SK-N-SH (cell line): Measurements from ENCODE around the gene SHISA5.

Experiments
- RXRA ChIP-seq: IDR thresholded peaks from 2 replicates; pipeline ENCODE4 v1.4.0; 2012; ENCODE audit warnings: low read depth, mild to moderate bottlenecking, borderline replicate concordance
- TF ChIP-seq, protein P1 (sequence below): fragments of 200-600 bp; sonication (generic); IDR thresholded peaks from 2 replicates; pipeline ENCODE4 v1.6.1; 2017; ENCODE audit warnings: antibody characterized with exemption, mild to moderate bottlenecking, moderate library complexity

DNA sequence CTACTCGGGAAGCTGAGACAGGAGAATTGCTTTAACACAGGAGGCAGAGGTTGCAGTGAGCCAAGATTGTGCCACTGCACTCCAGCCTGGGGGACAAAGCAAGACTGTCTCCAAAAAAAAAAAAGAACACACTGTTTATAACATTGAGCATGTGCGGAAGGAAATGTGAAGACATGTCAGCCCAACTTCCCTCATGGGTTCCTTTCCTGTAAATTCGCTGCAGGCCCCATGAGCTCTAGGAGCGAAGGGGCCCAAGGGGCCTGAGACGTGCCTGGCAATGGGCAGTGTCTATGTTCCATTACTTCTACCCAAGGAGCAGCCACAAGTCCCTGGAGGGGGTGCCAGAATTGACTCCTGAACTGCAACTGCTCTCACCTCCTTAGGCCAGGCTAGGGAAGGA, 49.4 kb upstream of the SHISA5 start:
- no peak for TF ChIP-seq RXRA
- TF ChIP-seq, protein P1, sequence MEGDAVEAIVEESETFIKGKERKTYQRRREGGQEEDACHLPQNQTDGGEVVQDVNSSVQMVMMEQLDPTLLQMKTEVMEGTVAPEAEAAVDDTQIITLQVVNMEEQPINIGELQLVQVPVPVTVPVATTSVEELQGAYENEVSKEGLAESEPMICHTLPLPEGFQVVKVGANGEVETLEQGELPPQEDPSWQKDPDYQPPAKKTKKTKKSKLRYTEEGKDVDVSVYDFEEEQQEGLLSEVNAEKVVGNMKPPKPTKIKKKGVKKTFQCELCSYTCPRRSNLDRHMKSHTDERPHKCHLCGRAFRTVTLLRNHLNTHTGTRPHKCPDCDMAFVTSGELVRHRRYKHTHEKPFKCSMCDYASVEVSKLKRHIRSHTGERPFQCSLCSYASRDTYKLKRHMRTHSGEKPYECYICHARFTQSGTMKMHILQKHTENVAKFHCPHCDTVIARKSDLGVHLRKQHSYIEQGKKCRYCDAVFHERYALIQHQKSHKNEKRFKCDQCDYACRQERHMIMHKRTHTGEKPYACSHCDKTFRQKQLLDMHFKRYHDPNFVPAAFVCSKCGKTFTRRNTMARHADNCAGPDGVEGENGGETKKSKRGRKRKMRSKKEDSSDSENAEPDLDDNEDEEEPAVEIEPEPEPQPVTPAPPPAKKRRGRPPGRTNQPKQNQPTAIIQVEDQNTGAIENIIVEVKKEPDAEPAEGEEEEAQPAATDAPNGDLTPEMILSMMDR, result no peak
